ENCODE data around the gene HSPA6. TPM values are rescaled to one million over a fixed set of nuclear protein-coding genes. Genes with fewer than 3 reads are reported as not detected.

HSPA6 gene
- total RNA-seq, 4 donors from 2014 or later: 1.3 to 4.2 (median 3.2) TPM

Other genes starting within 250 kb of the HSPA6 start
- gene MPZ, start 214.6 kb upstream of the HSPA6 start, total RNA-seq: 1 to 10 TPM in 2 of 4 donors, under 1 TPM in 2; 0.75 to 1.4 (median 1.1) TPM
- 100 to 1,000 TPM in 2 of 4 donors, 10 to 100 TPM in 2; 32.2 to 138 (median 70.1) TPM for gene SDHC, start 210.2 kb upstream of the HSPA6 start, total RNA-seq
- gene CFAP126, start 156.7 kb upstream of the HSPA6 start, total RNA-seq: not detected
- gene FCGR2A, start 19.1 kb upstream of the HSPA6 start, total RNA-seq: 10 to 100 TPM in 2 of 4 donors, 1 to 10 TPM in 2; 4.3 to 33.9 (median 19.6) TPM
- 10 to 100 TPM in 1 of 4 donors, 1 to 10 TPM in 2, under 1 TPM in 1; 0.23 to 15.5 (median 1.9) TPM for gene FCGR3A, start 25.3 kb downstream of the HSPA6 start, total RNA-seq
- gene FCGR3B, start 106.6 kb downstream of the HSPA6 start, total RNA-seq: under 1 TPM in 2 of 4 donors, not detected in 2; 0.53 to 0.57 TPM
- gene FCGR2B, start 138.6 kb downstream of the HSPA6 start, total RNA-seq: 10 to 100 TPM in 2 of 4 donors, 1 to 10 TPM in 2; 1.1 to 25.2 (median 7.4) TPM
- gene FCRLA, start 182.7 kb downstream of the HSPA6 start, total RNA-seq: under 1 TPM in 1 of 4 donors, not detected in 3; 0.62 TPM
- gene FCRLB, start 197.0 kb downstream of the HSPA6 start, total RNA-seq: 1 to 10 TPM in 1 of 4 donors, under 1 TPM in 3; 0.31 to 1.2 (median 0.83) TPM
- gene DUSP12, start 225.2 kb downstream of the HSPA6 start, total RNA-seq: 10 to 100 TPM in 3 of 4 donors, 1 to 10 TPM in 1; 6.0 to 24.0 (median 15.1) TPM
- gene ATF6, start 241.8 kb downstream of the HSPA6 start, total RNA-seq: 10 to 100 TPM; 13.4 to 24.8 (median 17.6) TPM